OCI-LY7 (cell line): ENCODE data around the gene ARHGEF38.

Experiments
- EZH2phosphoT487 ChIP-seq: fragments of 200-600 bp; sonication (generic); IDR thresholded peaks from 2 replicates; pipeline ENCODE4 v1.6.1; 2018; ENCODE audit warnings: low read depth, borderline replicate concordance, mild to moderate bottlenecking, mixed run types, antibody characterized with exemption, low read length, moderate library complexity, mixed read lengths
- TF ChIP-seq, protein P1 (sequence below): fragments of 200-600 bp; sonication (generic); conservative IDR thresholded peaks from 2 replicates; pipeline ENCODE4 v1.5.1; 2014; ENCODE audit warnings: mild to moderate bottlenecking, antibody characterized with exemption, low read length, moderate library complexity, mixed read lengths

GRCh38 chr4:105633241-105633640 is 80.8 kb downstream of the ARHGEF38 start:
- TF ChIP-seq, protein P1, sequence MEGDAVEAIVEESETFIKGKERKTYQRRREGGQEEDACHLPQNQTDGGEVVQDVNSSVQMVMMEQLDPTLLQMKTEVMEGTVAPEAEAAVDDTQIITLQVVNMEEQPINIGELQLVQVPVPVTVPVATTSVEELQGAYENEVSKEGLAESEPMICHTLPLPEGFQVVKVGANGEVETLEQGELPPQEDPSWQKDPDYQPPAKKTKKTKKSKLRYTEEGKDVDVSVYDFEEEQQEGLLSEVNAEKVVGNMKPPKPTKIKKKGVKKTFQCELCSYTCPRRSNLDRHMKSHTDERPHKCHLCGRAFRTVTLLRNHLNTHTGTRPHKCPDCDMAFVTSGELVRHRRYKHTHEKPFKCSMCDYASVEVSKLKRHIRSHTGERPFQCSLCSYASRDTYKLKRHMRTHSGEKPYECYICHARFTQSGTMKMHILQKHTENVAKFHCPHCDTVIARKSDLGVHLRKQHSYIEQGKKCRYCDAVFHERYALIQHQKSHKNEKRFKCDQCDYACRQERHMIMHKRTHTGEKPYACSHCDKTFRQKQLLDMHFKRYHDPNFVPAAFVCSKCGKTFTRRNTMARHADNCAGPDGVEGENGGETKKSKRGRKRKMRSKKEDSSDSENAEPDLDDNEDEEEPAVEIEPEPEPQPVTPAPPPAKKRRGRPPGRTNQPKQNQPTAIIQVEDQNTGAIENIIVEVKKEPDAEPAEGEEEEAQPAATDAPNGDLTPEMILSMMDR = no peak
- TF ChIP-seq EZH2phosphoT487 = no peak
